Transverse colon (tissue), 3 donors: ENCODE measurements around the gene SLAMF9.

Experiments
- POLR2A ChIP-seq: fragments of 450-650 bp; IDR thresholded peaks from one replicate; pipeline ENCODE4 v1.6.1; 2016; ENCODE audit warnings: antibody characterized with exemption, mild to moderate bottlenecking, moderate library complexity
- TF ChIP-seq, protein P1 (sequence below), 5 experiments: fragments of 200-600 bp in 3 of 5; fragments of 450-650 bp in 2 of 5; sonication (generic) in 3 of 5; IDR thresholded peaks; 1 replicate in 2 of 5; 2 replicates in 3 of 5; pipeline ENCODE4 v1.5.1; 2016 to 2017; ENCODE audit warnings: antibody characterized with exemption in 5 of 5, inconsistent platforms in 3 of 5, mild to moderate bottlenecking in 2 of 5, moderate library complexity in 1 of 5

DNA sequence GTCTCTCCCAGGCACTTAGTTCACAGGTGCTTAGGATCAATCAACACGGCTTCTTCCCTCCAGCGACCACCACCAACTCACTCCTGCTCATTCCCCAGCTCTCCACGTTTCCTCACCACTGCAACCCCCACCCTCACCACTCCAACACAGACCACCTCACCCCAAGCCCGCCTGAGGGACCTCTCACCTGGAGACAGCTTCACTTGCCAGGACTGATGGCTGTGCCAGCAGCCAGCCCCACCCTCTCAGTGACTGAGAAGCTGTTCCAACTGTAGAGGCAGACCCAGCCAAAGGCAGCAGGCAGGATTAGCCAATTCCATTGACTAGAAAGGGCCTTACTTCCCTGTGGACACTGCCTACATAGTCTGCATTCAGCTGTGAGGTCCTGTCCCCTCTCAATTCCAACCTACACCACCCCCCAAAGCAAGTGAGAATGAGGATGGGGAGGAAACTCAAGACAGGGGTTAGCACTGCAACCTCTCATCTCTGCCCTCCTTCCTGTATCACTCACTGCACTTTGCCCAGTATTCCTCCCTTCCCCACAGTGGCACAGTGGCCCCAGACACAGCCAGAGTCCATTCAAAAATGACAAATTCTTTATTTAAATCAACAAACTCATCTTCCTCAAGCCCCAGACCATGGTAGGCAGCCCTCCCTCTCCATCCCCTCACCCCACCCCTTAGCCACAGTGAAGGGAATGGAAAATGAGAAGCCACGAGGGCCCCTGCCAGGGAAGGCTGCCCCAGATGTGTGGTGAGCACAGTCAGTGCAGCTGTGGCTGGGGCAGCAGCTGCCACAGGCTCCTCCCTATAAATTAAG is 36.3 kb downstream of the SLAMF9 start:
- TF ChIP-seq, protein P1, sequence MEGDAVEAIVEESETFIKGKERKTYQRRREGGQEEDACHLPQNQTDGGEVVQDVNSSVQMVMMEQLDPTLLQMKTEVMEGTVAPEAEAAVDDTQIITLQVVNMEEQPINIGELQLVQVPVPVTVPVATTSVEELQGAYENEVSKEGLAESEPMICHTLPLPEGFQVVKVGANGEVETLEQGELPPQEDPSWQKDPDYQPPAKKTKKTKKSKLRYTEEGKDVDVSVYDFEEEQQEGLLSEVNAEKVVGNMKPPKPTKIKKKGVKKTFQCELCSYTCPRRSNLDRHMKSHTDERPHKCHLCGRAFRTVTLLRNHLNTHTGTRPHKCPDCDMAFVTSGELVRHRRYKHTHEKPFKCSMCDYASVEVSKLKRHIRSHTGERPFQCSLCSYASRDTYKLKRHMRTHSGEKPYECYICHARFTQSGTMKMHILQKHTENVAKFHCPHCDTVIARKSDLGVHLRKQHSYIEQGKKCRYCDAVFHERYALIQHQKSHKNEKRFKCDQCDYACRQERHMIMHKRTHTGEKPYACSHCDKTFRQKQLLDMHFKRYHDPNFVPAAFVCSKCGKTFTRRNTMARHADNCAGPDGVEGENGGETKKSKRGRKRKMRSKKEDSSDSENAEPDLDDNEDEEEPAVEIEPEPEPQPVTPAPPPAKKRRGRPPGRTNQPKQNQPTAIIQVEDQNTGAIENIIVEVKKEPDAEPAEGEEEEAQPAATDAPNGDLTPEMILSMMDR (IDR thresholded peaks at IDR 0.05): no peak
- TF ChIP-seq POLR2A: no peak
